ENCODE results near the gene DPH2. TPM values are rescaled to one million over a fixed set of nuclear protein-coding genes. Genes with fewer than 3 reads are reported as not detected.

DPH2 gene
- total RNA-seq, 4 donors from 2014 or later: 10.4 to 16.8 (median 12.3) TPM

DNA sequence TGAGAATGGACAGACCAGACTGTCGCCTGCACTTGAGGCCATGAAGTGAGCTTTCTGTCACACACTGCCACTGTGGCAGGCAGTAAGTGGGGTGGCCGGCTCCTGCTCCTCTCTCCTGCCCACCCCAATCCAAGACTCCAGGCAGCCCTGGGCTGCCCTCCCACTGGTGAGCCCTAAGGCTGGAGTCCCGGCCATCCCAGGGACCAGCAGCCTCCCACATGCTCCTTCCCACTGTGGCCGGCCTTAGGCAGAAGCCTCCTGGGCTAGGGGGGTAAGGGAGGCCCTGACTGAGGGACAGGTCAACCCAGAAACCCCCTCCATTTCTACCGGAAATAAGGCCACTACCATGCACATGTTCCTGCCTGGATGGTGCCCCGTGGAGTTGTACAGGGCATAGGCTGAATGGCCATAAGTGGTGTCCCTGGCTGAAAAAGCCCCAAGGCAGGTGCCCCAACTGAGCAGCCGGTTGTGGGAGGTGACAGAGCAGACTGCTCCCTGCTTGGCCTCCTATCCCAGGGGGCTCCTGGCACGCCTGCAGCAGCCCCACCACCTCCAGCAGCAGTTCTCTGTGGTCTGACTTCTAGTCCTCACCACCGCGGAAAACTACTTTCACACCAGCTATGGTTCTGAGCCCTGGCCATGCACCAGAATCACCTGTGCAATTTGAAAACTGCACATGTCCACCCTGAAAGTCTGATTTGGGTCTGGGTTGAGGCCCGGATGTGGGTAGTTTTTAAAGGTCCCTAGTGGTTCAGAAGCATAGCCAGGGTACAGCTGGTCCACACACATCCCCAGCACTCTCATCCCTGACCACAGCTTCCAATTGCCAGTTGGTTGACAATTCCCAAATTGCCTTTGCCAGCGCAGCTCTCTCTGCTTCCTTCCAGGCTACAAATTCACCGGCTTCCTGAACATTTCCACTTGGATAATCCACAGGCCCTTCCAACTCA, 37.8 kb upstream of the DPH2 start:
- TF ChIP-seq, protein P1, sequence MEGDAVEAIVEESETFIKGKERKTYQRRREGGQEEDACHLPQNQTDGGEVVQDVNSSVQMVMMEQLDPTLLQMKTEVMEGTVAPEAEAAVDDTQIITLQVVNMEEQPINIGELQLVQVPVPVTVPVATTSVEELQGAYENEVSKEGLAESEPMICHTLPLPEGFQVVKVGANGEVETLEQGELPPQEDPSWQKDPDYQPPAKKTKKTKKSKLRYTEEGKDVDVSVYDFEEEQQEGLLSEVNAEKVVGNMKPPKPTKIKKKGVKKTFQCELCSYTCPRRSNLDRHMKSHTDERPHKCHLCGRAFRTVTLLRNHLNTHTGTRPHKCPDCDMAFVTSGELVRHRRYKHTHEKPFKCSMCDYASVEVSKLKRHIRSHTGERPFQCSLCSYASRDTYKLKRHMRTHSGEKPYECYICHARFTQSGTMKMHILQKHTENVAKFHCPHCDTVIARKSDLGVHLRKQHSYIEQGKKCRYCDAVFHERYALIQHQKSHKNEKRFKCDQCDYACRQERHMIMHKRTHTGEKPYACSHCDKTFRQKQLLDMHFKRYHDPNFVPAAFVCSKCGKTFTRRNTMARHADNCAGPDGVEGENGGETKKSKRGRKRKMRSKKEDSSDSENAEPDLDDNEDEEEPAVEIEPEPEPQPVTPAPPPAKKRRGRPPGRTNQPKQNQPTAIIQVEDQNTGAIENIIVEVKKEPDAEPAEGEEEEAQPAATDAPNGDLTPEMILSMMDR (IDR thresholded peaks at IDR 0.05; ENCODE audit: low read depth): no peak

DNA sequence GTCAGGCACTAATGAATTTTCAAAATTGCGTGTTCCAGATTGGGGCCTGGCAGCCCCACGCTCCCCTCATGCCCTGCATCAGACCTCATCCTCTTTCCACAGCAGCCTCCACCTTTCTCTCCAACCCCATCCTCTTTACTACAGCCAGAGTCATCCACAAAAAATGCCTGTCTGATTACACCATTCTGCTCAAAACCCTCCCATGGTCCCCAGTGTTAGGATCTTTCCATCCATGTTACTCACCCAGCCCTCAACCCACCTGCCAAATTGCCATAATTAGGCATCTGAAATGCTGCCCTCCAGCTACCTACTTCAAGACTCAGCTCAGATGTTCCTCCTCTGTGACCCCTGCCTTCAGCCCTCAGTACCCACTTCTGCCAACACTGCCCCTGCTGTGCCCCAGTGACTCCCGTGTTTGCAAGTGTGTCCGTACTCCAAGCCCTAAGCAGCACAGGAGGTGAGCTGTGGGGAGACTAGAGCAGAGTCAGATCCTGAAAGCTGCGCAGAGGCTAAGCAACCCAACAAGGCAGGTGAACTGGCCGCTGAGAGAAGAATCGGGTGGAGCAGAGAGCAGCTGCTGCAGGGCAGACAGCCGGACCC, 36.9 kb upstream of the DPH2 start:
- TF ChIP-seq, protein P1 (IDR thresholded peaks at IDR 0.05; ENCODE audit: low read depth): no peak

DNA sequence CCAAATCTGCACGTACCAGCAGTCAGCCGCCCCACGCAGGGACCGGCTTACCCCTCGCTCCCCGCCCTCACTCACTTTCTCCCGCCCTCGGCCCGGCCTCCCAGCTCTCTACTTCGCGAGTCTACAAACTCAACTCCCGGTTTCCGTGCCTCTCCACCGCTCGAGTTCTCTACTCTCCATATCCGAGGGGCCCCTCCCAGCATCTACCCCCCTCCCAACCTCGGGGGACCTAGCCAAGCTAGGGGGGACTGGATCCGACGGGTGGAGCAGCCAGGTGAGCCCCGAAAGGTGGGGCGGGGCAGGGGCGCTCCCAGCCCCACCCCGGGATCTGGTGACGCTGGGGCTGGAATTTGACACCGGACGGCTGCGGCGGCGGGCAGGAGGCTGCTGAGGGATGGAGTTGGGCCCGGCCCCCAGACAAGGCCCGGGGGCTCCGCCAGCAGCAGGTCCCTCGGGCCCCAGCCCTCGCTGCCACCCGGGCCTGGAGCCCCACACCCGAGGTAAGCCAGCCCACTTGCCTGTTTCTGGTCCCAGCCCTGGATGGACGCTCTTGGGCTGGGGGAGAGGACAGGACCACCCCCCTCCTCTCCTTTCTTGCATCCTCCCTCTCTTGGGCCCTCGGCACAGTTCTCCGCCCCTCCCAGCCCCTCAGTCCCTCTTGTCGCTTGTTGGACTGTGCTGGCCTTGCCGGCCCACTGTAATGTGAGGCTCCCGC, 36.3 kb upstream of the DPH2 start, which contains the start of gene ARTN:
Gene ARTN (plus strand): TSS at position 416 of the 715 bp plus-strand sequence. CDS start 1,856 bp downstream, outside the sequence.
- TF ChIP-seq, protein P1 (IDR thresholded peaks at IDR 0.05; ENCODE audit: low read depth): no peak

DNA sequence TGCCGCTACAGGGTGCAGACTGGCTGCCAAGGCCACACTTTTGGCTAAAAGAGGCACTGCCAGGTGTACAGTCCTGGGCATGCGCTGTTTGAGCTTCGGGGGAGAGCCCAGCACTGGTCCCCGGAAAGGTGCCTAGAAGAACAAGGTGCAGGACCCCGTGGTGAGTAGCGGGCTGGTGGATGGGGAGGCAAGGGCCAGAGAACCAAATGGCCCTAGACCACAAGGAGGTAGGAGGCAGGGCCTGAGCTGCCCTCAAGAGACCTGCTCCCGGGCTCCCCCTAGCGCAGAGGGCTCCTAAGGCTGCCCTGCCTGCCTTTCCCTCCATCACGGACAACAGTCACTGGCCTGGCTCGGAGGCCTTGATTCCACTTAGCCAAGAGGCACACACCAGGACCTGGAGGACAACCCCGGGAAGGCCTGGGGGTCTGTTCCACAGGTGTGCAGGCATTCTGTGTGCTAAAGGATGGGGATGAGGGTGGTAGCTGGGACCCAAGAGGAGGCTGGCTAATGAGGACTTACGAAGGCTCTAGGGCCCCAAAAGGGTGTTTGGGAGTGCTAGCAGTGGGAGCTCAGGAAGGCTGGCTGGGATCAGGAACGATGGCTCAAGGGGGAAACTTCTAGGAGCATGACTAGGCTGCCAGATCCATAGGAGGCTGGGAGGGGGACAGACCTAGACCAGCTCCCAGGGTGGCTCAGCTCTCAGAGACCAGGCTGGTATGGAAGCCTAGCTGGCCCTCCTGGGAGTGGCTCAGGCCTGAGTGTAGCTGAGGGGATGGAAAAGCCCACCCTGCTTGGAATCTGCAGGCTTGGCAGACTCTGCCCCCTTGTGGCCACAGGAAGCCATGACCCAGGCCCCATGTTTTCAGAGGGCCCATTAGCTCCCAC, 35.5 kb upstream of the DPH2 start:
- TF ChIP-seq, protein P1 (IDR thresholded peaks at IDR 0.05; ENCODE audit: low read depth): no peak

DNA sequence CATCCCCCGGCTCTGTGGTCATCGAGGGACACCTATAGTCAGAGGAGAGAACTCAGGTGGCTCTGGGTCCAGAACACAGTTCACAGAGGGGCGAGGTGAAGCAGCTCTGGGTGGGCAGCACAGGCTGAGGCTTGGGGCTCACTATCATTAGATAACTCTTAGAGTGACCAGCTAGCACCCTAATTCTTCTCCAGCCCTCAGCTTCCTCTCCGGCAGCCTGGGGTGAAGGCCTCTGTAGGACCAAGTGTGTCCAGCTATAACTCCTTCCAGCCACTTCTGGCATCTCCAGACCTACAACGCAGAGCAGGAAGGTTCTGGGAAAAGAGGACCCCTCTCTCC, 34.9 kb upstream of the DPH2 start:
- TF ChIP-seq, protein P1 (IDR thresholded peaks at IDR 0.05; ENCODE audit: low read depth): no peak

DNA sequence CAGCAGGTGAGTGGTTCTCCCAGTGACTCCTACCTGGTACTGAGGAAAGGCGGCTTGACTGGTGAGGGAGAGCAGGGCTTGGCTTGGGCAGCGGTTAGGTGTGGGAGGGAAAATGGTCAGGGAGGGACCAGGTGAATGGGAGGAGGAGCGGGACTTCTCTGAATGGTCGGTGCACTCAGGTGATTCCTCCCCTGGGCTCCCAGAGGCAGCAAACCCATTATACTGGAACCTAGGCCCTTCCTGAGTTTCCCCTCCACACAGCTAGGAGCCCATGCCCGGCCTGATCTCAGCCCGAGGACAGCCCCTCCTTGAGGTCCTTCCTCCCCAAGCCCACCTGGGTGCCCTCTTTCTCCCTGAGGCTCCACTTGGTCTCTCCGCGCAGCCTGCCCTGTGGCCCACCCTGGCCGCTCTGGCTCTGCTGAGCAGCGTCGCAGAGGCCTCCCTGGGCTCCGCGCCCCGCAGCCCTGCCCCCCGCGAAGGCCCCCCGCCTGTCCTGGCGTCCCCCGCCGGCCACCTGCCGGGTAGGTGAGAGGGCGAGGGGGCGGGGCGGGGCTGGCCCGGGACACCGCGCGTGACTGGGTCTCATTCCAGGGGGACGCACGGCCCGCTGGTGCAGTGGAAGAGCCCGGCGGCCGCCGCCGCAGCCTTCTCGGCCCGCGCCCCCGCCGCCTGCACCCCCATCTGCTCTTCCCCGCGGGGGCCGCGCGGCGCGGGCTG, 33.9 kb upstream of the DPH2 start:
- TF ChIP-seq, protein P1 (IDR thresholded peaks at IDR 0.05; ENCODE audit: low read depth): no peak

All from subcutaneous adipose tissue (tissue), 4 donors.